Amniotic epithelial cell (primary cell): ENCODE results near the gene REV3L.
"Not testable (repeated sequence)": the region's sequence is repeated elsewhere in the genome, so short reads cannot be mapped to it uniquely, and the experiment has no call there.

Source experiments
- DNase-seq: peaks from one replicate; pipeline ENCODE4 v3.0.0-alpha.2; 2010; ENCODE audit warnings: low read depth

REV3L gene

GRCh38 chr6:111494951-111495635 is 12.1 kb upstream of the REV3L start:
- no peak for DNase-seq

GRCh38 chr6:111492499-111492898 is 9.5 kb upstream of the REV3L start:
- no peak for DNase-seq

GRCh38 chr6:111490067-111490466 is 7.0 kb upstream of the REV3L start:
- no peak for DNase-seq

- DNase-seq: peak; percentile 92
Measured at GRCh38 chr6:111487661-111488060, 4.6 kb upstream of the REV3L start.

GRCh38 chr6:111486921-111487320 is 3.9 kb upstream of the REV3L start:
- DNase-seq: no peak

GRCh38 chr6:111486475-111486874 is 3.5 kb upstream of the REV3L start:
- DNase-seq: no peak

- peak; percentile 48 for DNase-seq
Measured at GRCh38 chr6:111485342-111485741, 2.3 kb upstream of the REV3L start.

GRCh38 chr6:111484633-111484930 is 1.6 kb upstream of the REV3L start:
- DNase-seq: no peak

- DNase-seq: peak; percentile 93
Measured at GRCh38 chr6:111483736-111484632, 966 bp upstream of the REV3L start.

- no peak for DNase-seq
Measured at GRCh38 chr6:111482188-111482958, 645 bp downstream of the REV3L start.

- peak; percentile 36 for DNase-seq
Measured at GRCh38 chr6:111481836-111482187, 1.2 kb downstream of the REV3L start.

GRCh38 chr6:111480988-111481822 is 1.8 kb downstream of the REV3L start:
- peak; percentile 53 for DNase-seq

- DNase-seq: peak; percentile 74
Measured at GRCh38 chr6:111478749-111479148, 4.3 kb downstream of the REV3L start.

- peak; percentile 38 for DNase-seq
Measured at GRCh38 chr6:111478064-111478476, 4.9 kb downstream of the REV3L start.

- DNase-seq: no peak
Measured at GRCh38 chr6:111477481-111477938, 5.5 kb downstream of the REV3L start.

GRCh38 chr6:111476061-111476460 is 7.0 kb downstream of the REV3L start:
- not testable (repeated sequence) for DNase-seq

- no peak for DNase-seq
Measured at GRCh38 chr6:111474771-111475170, 8.2 kb downstream of the REV3L start.

- DNase-seq: no peak
Measured at GRCh38 chr6:111474106-111474505, 8.9 kb downstream of the REV3L start.

- DNase-seq: peak; percentile 48
Measured at GRCh38 chr6:111472933-111473435, 10.0 kb downstream of the REV3L start.

- no peak for DNase-seq
Measured at GRCh38 chr6:111471958-111472357, 11.1 kb downstream of the REV3L start.

- no peak for DNase-seq
Measured at GRCh38 chr6:111471533-111471932, 11.5 kb downstream of the REV3L start.

GRCh38 chr6:111470991-111471390 is 12.0 kb downstream of the REV3L start:
- DNase-seq: no peak
